ENCODE results near the gene MYOM3. TPM values are rescaled to one million over a fixed set of nuclear protein-coding genes. Genes with fewer than 3 reads are reported as not detected.

The MYOM3 gene
- total RNA-seq, 1 experiment from 2014 or later = 0.32 TPM

DNA sequence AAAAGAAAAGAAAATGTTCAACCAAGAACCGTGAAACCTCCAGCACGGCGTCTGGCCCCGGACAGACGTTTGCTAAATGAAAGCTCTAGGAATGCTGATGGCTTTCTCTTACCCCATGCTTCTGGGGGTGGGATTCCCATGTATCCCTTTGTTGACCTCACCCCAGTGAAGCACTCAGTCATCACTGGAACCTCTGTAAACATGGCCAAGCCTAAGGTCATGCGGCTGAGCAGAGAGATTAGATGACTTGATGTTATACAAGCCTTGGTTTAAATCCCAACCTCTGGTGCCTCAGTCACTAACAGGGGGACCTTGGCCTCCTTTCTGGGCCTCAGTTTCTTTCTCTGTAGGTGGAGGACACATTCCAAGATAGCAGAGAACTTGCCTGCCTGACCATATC lies 2.8 kb upstream of the MYOM3 start:
- DNase-seq (ENCODE audit: low read depth) = no peak

DNA sequence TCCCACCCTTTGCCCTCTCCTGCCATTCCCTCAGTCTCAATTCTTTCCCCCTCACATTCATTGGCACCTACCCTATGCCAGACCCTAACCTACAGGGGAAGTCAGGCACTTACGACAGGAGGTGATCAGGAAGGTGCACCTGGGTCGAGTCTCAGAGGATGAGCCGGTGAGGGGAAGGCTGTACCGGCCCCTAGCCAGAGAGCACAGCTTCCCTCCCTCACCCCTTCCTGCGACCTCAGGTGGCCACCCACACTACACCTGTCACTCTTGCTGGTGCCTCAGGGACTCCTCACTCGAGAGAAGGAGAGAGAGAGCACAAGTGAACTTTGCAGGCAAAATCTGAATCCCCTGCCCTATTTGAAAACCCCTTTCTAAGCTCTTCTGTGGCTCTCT lies 1.7 kb upstream of the MYOM3 start:
- DNase-seq (ENCODE audit: low read depth) = no peak

DNA sequence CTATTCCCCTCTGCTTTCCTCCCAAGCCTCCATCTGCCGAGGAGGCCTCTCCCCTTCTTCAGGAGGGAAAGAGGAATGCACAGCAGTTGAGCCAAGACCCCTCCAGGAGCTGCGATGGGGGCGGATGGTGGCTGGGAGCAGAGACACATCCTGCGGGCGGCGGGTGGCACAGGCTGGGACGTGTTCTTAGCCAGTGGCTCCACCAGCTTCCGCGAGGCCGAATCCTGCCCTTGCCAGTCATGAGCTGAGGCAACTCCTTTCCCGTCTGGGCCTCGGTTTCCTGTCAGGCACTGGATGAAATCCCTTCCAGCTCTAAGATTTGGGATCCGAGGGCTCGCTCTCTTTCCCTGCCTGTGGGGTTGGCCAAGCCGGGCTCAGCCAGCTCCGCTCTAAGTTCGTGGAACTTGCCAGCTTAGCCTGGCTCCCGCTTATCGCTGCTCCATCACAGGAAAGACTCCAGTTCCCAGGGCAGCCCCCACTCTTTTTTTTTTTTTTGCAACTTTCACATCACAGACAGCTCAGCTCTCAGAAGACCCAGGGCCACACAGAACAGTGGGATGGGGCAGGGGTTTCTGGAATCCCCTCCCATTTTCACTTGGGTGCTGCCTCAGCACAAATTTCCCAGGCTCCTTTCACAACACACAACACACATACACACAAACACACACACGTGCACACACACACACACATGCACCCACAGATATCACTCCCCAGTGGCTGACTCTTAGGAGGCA lies 506 bp downstream of the MYOM3 start:
- DNase-seq (ENCODE audit: low read depth) = no peak

DNA sequence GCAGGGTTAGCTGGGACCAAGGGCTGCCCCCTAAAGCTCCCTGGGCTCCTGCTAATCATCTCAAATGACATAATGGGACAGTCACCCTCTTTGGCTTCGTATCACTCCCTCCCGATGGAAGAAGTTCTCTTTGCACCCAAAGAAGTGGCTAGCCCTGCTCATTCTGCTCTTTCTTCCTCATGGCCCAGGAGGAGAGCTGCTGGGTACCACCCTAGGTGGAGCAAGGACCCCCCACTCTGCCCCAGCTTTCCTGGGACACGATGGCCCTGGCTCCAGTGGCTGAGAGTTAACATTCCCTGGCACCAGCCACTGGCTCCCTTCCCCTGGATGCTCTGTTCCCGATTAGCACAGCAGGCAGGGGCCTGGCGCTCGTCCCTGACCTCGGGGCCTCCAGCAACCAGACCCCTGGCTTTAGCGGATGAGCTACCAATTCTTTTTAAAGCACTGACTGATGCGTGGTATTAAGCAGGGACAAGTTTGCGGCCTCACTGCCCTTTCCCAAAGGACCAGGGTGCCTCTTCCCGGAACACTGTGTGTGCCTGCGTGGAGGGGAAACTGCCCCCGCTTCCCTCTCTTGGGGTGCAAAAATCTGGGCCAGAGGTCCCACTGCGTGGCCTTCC lies 1.2 kb downstream of the MYOM3 start:
- no peak for DNase-seq (ENCODE audit: low read depth)

DNA sequence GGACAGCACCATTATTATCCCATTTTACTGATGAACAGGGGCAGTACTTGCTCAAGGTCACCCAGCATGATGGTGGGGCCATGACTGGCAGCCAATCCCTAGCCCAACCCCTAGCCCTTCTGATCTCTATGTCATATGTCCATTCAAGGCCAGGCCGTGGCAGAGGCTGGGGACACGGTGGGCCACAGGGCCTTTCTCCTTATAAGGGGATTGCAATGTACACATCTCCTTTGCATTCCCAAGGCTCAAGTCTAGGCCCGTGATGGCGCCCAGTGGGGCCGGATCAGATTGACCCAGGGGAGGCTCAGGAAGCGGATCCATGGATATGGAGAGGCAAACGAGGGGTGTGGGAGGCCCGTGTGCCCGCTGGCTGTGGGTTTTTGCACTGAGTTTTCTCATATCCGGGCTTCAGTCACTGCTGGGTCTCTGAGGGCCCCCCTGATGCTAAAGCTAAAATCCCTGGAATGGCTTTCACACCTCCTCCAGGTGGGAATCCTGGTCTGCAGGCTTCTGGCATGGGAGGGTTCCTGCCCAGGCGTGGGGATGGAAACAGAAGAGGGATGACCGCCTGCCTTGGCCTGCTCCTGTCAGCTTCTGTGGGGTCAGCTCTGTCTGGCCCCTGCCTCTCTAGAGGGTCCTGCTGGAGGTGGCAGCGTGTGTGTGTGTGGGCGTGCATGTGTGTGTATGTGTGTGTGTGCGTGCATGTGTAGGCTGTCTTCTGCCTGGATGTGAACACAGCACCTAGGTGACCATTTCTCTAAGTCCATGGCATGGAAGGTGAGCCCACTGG lies 2.1 kb downstream of the MYOM3 start:
- no peak for DNase-seq (ENCODE audit: low read depth)

DNA sequence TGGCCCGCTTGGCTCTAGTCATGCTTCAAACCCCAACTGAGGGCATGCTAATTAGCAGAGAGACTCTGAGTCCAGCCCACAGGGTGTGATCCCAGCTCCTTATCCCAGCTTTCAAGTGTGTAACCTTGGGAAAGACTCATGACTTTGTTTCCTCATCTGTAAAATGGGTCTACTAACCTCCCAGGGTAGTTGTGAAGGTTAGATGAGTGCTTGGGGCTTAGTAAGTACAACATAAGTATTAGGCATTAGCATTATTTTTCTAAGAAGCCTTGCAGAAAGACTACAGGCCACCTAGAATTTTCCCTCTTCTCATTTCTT lies 2.8 kb downstream of the MYOM3 start:
- no peak for DNase-seq (ENCODE audit: low read depth)

DNA sequence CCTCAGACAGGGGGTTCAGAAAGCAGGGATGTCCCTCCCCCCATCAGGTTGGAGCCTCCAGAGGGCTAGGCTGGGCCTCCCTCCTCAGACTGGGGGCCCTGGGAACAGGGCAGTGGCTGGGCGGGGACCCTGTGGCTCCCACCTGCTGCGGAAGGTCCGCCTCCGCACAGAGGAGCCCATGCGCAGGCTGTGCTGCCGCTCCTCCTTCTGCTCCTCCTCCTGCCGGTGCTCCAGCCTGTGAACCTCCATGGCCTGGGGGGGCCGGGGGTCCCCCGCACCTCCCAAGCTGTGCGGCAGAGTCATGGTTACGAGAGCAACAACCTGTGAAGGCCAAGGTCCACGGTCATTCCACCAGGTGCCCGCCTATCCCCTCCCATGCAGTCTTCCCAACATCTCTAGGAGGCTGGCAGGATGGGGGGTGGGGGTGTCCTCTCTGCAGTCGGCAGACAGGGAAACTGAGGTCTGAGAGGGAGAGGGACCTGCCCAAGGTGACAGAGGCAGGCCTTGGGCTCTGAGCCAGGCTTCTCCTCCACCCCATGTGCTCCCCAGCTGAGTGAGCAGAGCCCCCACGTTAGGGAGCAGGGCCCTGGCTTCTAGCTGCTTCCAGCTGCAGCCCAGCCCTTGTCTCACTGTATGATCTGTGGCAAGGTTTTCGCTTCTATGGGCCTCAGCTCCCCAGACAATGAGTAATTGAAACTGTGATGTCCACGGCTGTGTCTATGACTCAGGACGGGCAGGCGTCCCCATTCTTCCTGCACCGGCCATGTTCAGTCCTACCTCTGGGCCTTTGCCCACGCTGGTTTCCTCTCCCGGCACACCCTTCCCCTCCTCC lies 3.4 kb downstream of the MYOM3 start:
- peak; percentile 92 for DNase-seq (ENCODE audit: low read depth)

DNA sequence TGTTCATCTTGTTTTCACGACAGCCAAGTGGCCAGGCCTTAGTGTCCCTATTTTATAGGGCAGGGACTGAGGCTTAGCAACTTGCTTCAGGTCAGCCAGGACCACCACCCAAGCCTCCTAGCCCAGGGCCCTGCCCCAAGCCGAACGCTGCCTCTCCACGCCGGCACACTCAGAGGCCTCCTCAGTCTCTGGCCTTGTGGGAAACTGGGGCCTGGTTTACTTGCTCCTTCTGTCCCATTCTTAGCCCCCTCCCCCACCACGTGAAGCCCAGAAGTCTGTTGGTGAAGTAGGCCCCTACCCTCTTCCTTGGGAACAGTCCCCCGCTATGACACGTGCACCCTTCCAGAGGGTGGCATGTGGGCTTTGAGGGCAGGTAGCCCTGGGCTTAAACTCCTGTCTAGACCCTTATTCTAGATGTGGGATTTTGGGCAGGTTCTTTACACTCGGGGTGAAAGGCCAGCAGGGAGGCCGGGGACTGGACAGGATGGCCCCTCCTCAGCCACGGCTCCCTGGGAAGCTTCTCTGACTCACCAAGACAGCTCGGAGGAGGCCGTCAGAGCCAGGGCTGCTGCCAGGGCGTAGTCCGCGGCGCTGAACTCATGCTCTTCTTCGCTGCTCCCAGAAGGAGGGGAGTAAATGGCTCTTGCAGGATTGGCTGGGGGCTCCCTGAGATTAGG lies 4.3 kb downstream of the MYOM3 start:
- DNase-seq (ENCODE audit: low read depth) = peak; percentile 73

DNA sequence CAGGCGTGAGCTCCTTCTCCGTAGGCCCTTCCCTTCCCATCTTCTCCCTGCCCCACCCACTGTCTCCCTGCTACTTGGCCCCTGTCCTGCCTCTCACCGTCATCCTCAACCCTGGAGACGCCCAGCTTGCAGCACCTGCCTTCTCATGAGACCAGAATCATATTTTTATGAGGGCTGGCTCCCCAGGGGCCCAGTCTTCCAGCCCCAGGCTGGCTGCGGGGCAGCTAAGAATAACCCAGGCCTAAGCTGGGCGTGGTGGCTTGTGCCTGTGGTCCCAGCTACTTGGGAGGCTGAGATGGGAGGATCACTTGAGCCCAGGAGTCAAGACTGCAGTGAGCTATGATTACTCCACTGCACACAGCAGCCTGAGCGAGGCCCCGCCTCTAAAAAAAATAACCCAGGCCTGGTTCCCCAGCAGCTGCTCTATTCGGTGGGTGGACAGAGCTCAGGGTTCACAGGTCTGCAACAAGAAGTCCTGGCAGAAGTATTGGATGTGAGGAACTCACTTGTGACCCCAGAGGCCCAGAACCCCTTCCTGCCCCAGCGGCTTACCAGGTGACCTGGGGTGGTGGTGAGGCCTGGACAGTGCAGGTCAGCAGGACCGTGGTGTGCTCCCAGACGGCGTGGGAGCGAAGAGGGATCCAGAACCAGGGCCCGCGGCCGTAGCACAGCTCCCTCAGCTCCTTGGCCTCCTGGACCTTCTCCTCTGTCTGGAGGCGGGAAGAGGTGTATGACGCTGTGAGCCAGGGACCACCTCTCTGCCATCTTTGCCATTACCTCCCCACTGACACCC lies 6.4 kb downstream of the MYOM3 start:
- DNase-seq (ENCODE audit: low read depth) = no peak

DNA sequence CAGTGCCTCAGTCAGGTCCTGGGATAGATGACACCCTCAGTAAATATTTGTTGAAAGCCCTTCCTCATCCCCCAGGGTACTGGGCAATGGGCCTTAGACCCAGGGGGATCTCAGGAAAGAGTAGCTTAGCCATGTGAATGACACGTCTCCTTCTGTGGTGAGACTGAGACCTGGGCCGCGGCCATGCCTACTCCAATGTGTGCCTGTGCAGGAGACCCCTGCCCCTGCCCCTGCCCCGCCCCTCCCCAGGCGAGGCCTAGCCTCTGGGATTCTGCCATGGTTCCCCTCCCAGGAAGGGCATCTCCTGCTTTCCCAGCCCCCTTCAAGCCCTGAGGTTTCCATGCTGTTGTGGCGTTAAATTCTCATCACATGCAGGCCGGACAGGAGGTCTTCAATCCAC lies 7.1 kb downstream of the MYOM3 start:
- no peak for DNase-seq (ENCODE audit: low read depth)

DNA sequence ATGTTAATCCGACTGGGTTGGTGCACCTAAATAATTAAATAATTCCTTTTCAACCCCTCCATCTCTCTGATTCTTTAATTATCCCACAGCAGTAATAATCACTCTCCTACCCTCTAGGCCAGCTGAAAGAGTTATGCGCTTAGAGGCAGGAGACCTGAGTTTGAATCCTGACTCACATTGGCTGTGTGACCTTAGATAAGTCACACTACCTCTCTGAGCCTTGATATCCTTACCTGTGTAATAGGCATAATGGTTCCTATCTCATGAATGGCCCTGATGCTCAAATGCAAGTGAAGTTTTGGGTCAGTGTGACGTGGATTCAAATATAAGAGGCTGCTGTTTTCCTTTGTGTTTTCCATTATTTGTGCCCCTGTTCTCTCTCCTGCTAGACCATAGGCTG lies 8.1 kb downstream of the MYOM3 start:
- no peak for DNase-seq (ENCODE audit: low read depth)

DNA sequence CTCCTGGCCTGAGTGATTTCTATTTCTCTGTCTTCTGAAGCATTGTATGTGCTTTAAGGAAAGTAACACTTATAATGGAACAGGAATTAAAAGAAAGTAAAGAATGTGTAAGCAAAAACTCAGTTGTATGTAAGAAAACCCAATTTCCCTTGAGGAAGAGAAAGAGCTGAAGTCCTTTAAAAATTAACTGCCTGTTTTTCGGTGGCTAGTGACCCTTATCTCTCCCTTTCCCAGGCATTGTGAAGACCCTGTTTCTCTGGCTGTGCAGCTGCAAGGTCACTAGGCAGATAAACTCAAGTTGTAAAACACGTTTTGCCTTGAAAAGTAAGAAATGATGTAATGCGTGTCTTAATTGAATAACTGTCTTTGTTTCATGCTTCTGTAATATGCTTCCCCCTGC lies 8.5 kb downstream of the MYOM3 start:
- DNase-seq (ENCODE audit: low read depth) = no peak

DNA sequence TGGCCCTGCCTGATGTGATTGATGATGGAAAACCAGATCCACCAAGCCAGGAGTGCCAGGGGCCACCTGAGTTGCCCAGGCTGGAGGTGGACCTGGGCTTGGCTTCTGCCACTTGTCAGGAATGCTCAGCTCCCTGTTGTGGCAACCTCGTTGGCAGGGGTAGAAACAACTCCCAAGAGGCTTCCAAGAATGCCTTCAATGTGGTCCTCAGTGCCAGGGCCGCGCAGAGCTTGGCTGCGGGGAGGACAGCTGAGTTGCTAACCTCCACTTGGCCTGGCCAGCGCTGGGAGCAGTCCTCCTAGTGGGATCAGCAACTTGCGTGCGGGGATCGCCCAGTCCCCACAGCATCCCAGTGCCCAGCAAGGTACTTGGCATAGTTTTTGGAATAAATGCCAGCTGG lies 9.0 kb downstream of the MYOM3 start:
- peak; percentile 37 for DNase-seq (ENCODE audit: low read depth)

DNA sequence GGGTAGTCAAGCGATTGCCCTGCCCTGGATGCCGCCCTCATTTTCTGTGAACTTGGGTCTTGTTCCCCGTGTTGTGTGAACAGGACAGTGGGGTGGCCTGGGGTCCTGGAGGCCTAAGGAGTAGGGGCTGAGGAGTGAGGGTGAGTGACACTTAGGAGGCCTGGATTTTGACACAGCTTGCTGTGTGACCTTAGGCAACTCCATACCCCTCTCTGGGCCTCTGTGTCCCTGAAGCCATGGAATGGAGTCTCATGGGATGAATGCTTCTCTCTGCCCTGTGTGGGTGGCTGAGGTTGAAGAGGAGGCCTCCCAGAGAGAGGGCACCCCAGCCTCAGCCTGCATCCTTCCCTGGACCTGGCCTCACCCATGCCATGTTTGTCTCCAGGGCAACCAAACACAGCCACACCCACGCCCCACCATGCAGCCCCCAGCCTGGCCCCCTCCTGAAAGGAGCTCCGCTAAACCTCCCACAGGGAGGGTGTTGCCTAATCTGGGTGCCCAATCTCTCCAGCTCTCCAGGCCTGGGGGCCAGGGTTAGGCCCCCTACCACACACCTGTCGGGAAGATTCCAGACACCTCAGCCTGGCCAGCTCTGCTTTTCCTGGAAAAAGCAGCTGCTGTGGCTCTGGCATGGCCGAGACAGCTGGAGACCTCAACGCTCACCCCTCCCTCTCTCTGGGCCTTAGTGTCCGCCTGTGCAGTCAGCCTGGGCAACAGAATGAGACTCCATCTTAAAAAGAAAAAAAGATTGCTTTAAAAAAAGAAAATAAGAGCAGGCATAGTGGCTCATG lies 9.9 kb downstream of the MYOM3 start:
- DNase-seq (ENCODE audit: low read depth) = no peak

DNA sequence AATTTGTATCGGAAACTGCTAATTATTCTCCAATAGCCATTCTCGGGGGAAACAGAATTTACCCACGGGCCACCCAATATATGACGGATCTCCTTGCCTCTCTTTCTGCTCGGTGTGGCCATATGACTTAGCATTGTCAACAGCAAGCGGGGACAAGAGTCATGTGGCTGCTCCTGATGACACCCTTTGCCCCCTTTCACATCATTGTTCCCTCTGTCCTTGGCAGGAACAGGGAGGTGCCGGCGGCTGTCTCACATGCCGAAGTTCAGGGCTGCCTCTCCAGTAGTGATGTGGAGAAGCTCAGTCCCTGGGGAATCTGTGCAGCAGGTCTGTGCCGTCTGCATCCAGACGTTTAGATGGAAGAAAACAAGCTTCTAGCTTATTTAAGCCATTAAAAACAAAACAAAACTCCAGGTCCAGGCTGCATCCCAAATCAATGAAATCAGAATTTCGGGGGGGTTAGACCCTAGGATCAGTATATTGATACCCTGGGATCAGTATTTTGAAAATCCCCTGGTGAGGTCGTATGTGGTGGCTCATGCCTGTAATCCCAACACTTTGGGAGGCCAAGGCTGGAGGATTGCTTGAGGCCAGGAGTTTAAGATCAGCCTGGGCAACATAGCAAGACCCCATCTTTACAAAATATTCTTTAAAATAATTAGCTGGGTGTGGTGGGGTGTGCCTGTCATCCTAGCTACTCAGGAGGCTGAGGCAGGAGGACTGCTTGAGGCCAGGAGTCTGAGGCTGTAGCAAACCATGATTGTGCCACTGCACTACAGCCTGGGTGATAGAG lies 10.8 kb downstream of the MYOM3 start:
- DNase-seq (ENCODE audit: low read depth) = no peak

DNA sequence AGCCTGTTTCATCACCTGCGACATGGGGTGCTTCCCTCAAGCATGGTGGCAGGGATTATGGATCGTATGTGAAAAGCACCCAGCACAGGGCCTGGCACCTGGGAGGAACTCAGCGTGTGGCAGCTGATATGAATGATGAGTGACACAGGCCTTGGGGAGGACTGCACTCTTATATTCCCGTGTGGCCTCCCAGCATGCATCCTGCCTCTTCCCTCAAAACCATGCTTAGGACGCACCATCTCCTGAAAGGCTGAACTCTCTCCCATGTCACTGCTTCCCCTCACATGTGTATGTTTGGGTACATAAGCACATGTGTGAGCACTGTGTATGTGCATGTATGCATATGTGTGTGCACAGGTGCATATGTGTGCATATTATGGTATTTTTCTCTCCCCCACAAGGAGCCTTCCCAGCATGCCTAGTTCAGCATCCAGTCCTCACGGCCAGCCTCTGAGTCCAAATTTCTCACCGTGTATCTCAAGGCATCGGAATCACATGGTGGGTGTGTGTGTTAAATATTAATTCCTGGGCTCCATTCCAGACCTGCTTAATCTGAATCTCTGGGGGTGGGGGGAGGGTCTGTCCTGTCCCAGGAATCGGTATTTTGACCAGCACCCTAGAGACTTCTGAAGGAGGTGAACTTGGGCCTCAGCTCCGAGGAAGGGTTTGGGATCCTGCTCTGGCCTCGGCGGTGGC lies 12.8 kb downstream of the MYOM3 start:
- no peak for DNase-seq (ENCODE audit: low read depth)

DNA sequence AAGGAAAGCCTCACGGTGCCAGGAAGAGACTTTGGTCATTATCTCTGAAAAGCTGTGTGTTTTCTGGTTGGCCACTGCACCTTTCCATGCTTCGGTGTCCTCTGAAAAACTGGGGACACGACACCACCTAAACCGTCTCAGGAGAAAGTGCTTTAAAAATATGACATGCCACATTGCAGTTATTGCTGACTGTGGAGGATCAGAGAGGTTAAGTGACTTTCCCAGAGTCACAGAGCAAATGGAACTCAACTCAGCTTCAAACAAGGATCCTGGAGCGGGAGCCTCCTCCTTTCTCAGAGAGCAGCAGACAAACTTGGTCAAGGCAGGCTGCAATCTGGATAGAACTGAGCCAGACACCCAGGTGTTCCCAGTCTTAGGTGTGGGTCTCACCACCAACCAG lies 13.8 kb downstream of the MYOM3 start:
- DNase-seq (ENCODE audit: low read depth) = no peak

DNA sequence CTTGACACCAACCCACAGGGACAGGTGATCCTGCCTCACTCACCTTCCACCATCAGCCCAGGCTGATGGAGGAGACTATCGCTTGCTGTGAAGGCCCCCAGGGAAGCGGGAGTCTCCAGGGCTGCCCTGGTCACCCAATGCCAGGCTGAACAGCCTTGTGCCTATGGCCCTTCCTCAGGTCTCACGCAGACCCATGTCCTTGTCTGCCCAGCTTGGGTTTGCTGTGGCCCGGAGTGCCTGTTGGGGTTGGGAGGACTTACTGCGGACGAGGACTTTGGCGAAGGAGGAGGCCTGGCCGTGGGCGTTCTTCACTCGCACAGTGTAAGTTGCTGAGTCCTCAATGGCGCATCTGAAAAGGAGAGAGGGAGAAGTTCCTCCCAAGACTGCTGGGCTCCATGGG lies 14.3 kb downstream of the MYOM3 start:
- DNase-seq (ENCODE audit: low read depth) = no peak

DNA sequence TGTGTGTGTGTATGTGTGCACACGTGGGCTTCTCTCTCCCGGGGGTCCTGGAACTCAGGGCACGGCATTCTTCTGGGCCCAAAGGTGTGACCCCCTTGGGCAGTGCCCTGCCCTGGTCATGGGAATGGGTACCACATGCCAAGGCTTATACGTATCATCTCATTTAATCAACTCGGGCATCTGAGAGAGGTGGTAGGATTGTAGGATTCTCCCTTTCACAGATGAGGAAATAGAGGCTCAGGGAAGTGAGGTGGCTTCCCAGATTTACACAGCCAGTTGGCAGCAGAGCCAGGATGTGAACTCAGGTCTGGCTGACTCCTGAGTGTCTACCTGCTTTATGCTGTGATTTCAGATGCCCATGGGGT lies 15.2 kb downstream of the MYOM3 start:
- DNase-seq (ENCODE audit: low read depth) = no peak
